ENCODE data around the gene TUT4. TPM values are rescaled to one million over a fixed set of nuclear protein-coding genes. Genes with fewer than 3 reads are reported as not detected.

TUT4 gene
- total RNA-seq, 1 donor from 2014 or later, result 17.6 TPM

DNA sequence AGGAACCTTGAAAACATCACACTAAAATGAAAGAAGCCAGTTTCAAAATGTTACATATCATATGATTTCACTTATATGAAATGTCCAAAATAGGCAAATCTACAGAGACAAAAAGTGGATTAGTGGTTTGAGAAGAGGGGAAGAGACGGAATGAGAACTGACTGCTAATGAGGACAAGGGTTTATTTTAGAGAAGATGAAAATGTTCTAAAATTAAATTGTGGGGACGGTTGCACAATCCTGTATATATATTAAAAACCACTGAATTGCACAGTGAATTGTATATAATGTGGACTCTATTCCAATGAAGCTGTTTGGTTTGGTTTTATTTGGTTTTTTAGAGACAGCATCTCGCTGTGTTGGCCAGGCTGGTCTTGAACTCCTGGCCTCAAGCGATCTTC, 112.9 kb downstream of the TUT4 start:
- Histone ChIP-seq H3K27me3 (ENCODE audit: control insufficient read depth, insufficient read depth, low read length) (no peaks in the 10 kb centered on the region), H3K4me3 (ENCODE audit: low read depth, low read length) (no peak overlapping the region), H3K36me3 (ENCODE audit: control insufficient read depth, insufficient read depth, low read length) (peaks cover 2% of the 10 kb centered on the region)
- no peak for DNase-seq (ENCODE audit: low read depth)
- TF ChIP-seq, protein P1, sequence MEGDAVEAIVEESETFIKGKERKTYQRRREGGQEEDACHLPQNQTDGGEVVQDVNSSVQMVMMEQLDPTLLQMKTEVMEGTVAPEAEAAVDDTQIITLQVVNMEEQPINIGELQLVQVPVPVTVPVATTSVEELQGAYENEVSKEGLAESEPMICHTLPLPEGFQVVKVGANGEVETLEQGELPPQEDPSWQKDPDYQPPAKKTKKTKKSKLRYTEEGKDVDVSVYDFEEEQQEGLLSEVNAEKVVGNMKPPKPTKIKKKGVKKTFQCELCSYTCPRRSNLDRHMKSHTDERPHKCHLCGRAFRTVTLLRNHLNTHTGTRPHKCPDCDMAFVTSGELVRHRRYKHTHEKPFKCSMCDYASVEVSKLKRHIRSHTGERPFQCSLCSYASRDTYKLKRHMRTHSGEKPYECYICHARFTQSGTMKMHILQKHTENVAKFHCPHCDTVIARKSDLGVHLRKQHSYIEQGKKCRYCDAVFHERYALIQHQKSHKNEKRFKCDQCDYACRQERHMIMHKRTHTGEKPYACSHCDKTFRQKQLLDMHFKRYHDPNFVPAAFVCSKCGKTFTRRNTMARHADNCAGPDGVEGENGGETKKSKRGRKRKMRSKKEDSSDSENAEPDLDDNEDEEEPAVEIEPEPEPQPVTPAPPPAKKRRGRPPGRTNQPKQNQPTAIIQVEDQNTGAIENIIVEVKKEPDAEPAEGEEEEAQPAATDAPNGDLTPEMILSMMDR (IDR thresholded peaks at IDR 0.05; ENCODE audit: insufficient read depth, low read length, severe bottlenecking), result no peak
- FAIRE-seq, result no peak

DNA sequence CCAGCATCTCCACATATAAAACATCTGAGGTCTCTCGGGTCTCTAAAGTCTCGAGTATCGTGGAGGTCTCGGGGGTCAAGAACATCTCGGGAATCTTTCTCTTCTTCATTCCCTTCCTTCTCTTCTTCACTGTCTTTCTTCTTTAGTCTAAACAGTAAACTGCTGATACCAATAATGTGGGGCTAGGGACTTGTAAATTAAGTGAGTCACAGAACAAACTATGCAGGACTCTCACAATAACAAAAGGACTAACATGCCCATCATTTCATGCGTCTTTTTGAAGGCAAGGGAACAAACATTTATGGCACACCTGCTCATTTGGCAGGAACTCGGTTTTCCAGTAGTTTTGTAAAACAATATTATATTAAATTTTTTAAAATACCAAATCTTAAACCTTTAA, 116.1 kb downstream of the TUT4 start:
- no peak overlapping the region for H3K4me3 ChIP-seq (ENCODE audit: low read depth, low read length)
- FAIRE-seq (no peak), DNase-seq (ENCODE audit: low read depth) (no peak)
- H3K27me3 ChIP-seq (ENCODE audit: control insufficient read depth, insufficient read depth, low read length), result no peaks in the 10 kb centered on the region
- TF ChIP-seq, protein P1 (IDR thresholded peaks at IDR 0.05; ENCODE audit: insufficient read depth, low read length, severe bottlenecking), result no peak
- peaks cover 2% of the 10 kb centered on the region for H3K36me3 ChIP-seq (ENCODE audit: control insufficient read depth, insufficient read depth, low read length)

DNA sequence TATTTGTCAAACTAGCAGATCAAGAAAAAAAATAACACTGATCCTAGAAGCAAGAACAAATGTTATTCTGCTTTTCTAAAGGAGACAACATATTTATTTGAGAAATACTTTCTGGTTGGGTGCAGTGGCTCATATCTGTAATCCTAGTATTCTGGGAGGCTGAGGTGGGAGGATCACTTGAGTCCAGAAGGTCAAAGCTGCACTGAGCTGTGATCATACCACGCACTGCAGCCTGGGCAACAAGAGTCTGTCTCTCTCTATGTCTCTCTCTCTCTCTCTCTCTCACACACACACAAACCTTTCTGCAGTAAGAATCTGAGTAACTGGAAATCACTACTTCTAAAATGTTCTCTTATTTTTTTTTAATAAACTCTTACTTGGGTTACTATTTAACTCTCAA, 117.2 kb downstream of the TUT4 start:
- Histone ChIP-seq H3K27me3 (ENCODE audit: control insufficient read depth, insufficient read depth, low read length) (no peaks in the 10 kb centered on the region), H3K4me3 (ENCODE audit: low read depth, low read length) (no peak overlapping the region), H3K36me3 (ENCODE audit: control insufficient read depth, insufficient read depth, low read length) (peaks cover 4% of the 10 kb centered on the region)
- DNase-seq (ENCODE audit: low read depth) (no peak), FAIRE-seq (no peak)
- TF ChIP-seq, protein P1 (IDR thresholded peaks at IDR 0.05; ENCODE audit: insufficient read depth, low read length, severe bottlenecking), result no peak

DNA sequence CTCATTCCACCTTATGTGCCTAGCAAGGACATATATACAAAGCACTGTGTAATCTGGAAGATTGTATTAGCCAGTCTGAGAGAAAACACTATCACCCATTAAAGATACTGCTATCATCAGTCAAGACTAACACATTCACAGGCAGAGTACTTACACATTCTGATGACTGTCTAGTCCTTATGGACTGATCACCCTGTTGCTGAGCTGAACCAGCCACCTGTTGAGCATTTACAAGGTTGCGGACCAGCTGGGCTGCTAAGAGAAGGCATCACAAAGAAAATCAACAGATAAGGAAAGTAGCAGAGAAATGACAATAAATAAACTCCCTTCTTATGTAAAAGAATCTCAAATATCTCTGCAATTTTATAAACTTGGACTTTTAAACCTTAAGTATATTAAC, 117.7 kb downstream of the TUT4 start:
- H3K27me3 ChIP-seq (ENCODE audit: control insufficient read depth, insufficient read depth, low read length), result no peaks in the 10 kb centered on the region
- FAIRE-seq (no peak), DNase-seq (ENCODE audit: low read depth) (no peak)
- H3K4me3 ChIP-seq (ENCODE audit: low read depth, low read length), result no peak overlapping the region
- H3K36me3 ChIP-seq (ENCODE audit: control insufficient read depth, insufficient read depth, low read length), result peaks cover 4% of the 10 kb centered on the region
- TF ChIP-seq, protein P1 (IDR thresholded peaks at IDR 0.05; ENCODE audit: insufficient read depth, low read length, severe bottlenecking), result no peak

DNA sequence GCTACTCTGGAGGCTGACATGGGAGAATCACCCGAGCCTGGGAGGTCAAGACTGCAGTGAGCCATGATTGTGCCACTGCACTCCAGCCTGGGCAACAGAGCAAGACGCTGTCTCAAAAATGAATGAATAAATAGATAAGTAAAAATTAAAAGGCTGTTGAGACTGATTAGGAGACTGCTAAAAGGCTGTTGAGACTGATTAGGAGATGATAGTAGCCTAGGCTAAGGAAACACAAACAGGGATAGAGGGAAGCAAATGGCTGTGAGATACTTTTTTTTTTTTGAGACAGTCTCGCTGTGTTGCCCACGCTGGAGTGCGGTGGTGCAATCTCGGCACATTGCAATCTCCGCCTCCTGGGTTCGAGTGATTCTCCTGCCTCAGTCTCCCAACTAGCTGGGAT, 120.1 kb downstream of the TUT4 start:
- peaks cover 4% of the 10 kb centered on the region for H3K36me3 ChIP-seq (ENCODE audit: control insufficient read depth, insufficient read depth, low read length)
- no peak for FAIRE-seq
- TF ChIP-seq, protein P1 (IDR thresholded peaks at IDR 0.05; ENCODE audit: insufficient read depth, low read length, severe bottlenecking), result no peak

DNA sequence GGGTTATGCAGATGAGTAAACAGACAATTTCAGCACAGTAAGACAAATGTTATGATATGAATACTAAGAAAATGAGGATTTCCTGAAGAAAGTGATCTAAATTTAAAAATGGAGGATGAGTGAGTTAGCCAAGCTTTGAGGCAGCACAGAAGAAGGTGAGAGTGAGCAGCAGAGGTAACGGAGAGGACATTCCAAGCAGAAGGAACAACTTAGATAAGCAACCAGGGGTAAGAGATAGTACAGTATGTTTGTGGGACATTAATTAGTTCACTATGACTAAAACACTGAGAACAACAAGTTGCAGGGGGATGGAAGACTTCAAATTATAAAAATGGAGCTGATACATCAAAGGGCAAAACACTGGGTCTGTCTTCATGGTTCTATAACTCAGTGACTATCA, 125.7 kb downstream of the TUT4 start:
- H3K27me3 ChIP-seq (ENCODE audit: control insufficient read depth, insufficient read depth, low read length), result no peaks in the 10 kb centered on the region
- FAIRE-seq (no peak), DNase-seq (ENCODE audit: low read depth) (no peak)
- peaks cover 5% of the 10 kb centered on the region for H3K36me3 ChIP-seq (ENCODE audit: control insufficient read depth, insufficient read depth, low read length)
- TF ChIP-seq, protein P1 (IDR thresholded peaks at IDR 0.05; ENCODE audit: insufficient read depth, low read length, severe bottlenecking), result no peak
- H3K4me3 ChIP-seq (ENCODE audit: low read depth, low read length), result no peak overlapping the region

More for the DNA sequence above, 120.1 kb downstream of the TUT4 start:
- DNase-seq (ENCODE audit: low read depth), result no peak
- Histone ChIP-seq H3K27me3 (ENCODE audit: control insufficient read depth, insufficient read depth, low read length) (no peaks in the 10 kb centered on the region), H3K4me3 (ENCODE audit: low read depth, low read length) (no peak overlapping the region)
